Activated T-helper 9 cell treated with anti-CD3 and anti-CD28 coated beads, Interleukin-2, amount 50 U/mL, for 16 hours (primary cell): Measurements from ENCODE around the gene HSPA12B.

Experiments used
- DNase-seq: peaks from one replicate; pipeline ENCODE4 v3.0.0-alpha.2; 2020; ENCODE audit warnings: low read depth

HSPA12B gene

GRCh38 chr20:3729811-3730540 lies 2.5 kb upstream of the HSPA12B start:
- DNase-seq: no peak

DNA sequence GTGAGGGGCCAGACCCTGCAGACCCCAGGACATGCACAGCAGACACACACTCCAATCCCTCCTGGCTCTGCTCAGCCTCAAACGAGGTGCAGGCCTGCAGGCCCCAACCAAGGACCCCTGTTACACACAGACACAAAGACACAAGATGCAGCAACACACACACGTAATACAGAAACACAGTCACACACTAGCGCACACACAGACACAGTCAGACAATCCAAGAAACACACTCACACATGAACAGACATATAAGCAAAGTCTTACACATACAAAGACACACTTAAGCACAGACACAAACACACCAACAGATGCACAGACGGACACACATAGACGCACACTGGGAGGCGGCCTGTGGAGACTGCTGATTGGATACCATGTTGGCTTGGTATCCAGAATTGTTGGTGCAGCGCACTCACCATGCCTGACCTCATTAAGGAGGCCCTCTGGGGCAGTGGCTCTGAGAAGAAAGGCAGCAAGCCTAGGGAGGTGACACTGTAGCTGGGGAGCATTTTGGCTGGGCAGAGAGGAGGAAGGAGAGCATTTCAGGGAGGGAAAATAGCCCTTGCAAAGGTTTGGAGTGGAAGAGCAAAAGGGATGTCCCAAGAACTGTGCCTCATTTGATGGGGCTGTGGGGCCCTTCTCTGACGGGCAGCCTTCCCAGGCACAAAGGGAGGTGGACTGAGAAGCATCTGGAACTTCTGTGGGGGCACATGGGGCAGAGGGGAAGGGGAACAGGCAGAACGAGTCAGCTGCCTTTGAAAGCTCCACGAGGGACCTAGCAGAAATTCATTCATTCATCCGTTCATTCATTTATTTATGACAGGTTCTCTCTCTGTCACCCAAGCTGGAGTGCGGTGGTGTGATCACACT lies 1.4 kb upstream of the HSPA12B start:
- DNase-seq: no peak

DNA sequence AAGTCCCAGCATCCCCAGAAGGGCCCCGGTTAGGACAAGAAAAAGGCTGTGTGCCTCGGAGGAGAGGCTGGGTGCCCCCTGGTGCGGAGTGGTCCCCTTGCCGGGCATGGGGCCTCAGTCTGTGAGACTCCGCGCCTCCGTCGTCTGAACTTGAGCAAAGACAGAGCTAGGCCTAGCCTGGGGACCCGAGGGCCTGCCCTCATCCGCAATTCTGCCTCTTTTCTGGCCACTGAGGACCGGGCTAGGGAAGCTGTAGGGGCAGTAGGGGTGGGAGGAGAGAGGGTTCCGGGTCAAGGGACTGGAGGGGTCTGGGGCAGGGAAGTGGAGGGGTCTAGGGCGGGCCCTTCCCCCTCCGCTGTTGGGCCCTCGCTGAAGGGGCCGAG lies 550 bp upstream of the HSPA12B start:
- DNase-seq: no peak

- no peak for DNase-seq
These were observed 872 bp downstream of the HSPA12B start for GRCh38 chr20:3733119-3733995.

DNA sequence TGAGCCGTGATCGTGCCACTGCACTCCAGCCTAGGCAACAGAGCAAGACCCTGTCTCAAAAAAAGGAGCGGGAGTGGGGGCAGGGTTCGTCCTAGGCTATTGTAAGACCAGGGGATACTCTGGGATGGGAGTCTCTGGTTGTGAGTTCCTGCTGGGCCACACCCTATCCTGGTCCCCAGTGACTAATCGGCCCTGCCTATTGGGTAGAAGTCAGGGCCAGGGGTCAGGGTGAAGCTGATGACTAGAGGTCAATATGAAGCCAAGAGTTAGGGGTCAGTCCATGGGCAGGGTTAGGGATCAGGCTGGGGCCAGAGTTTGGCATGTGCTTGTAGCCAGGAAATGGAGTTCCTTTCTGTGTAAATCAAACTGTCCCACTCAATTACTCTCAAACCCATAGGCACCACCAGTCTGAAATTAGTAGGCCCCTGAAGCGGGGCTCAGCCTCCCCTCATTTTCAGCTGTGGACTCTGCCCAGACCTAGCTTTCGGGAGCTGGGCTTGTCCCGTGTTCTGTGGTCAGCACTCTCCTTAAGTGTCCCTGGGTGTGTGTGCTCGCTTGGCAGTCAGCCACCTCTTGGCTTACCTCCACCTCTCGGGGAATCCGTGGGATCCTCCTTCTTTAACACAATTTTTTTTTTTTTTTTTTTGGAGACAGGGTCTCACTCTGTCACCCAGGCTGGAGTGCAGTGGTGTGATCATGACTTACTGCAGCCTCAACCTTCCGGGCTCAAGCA lies 1.8 kb downstream of the HSPA12B start:
- no peak for DNase-seq

- DNase-seq: no peak
These were observed 3.3 kb downstream of the HSPA12B start for GRCh38 chr20:3735768-3736167.

DNA sequence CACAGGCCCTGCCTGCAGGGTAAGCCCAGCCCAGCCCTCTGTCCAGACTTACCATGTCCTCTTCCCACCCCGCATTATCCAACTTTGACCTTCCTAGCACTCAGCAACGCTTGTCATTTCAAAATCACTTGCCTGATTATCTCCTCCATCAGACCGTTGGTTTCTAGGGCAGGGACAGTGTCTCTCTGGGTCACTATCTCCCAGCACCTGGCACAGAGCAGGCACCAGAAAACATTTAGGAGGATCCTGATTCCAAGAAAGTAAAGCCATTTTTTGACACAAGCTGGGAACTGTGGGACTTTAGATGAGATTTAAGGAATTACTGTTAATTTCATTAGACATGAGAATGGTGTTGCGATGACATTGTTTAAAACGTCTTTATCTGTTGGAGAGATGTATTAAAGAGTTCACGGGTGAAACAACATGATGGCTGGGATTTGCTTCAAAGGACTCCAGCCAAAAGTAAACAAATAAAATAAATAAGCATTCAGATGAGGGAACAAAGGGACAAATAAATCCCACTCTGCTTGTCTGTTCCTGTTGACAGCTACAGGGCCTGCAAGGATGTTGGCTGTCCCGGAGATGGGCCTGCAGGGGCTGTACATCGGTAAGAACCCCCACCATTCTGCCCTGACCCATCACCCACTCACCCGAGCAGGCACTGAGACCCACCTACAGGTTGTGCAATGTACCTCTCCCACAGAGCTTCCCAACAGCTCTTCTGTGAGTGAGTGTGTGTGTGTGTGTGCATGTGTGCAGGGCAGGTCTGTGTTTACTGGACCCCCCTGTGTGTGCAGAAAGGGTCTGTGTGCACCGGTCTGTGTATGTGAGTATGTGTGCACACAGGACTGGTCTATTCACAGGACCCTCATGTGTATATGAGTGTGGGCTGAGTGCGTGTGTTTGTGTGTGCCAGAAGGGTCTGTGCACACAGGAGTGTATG lies 5.9 kb downstream of the HSPA12B start:
- DNase-seq: no peak

GRCh38 chr20:3739054-3739925 lies 6.8 kb downstream of the HSPA12B start:
- DNase-seq: no peak

- no peak for DNase-seq
These were observed 7.5 kb downstream of the HSPA12B start for GRCh38 chr20:3739926-3740451.

DNA sequence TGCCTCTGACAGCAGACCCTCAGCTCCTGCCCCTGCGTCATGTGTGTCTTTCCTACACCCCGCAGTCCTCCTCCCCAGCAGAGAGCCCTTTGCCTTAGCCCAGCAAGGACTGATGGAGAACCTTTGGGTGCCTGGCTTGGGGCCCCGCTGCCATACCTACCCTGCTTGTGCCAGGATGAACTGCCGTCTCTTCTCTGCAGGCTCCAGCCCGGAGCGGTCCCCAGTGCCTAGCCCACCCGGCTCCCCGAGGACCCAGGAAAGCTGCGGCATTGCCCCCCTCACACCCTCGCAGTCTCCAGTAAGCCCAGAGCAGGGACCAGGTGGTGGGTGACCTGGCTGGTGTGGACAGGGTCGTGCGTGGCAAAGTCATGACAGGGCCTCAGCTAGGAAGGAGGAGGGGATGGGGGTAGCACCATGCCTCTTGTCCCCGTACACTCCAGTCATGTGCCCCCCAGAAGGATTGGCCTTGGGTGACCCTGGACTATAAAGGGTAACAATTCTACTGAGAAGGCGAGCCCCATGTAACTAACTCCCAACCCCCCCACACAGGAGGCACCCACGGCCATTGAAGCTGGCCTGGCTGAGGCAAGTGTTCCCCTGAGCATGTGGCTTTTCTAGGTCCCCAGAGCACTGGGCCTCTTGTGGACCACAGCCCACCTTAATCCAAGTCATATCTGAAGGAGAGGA lies 8.3 kb downstream of the HSPA12B start:
- no peak for DNase-seq

DNA sequence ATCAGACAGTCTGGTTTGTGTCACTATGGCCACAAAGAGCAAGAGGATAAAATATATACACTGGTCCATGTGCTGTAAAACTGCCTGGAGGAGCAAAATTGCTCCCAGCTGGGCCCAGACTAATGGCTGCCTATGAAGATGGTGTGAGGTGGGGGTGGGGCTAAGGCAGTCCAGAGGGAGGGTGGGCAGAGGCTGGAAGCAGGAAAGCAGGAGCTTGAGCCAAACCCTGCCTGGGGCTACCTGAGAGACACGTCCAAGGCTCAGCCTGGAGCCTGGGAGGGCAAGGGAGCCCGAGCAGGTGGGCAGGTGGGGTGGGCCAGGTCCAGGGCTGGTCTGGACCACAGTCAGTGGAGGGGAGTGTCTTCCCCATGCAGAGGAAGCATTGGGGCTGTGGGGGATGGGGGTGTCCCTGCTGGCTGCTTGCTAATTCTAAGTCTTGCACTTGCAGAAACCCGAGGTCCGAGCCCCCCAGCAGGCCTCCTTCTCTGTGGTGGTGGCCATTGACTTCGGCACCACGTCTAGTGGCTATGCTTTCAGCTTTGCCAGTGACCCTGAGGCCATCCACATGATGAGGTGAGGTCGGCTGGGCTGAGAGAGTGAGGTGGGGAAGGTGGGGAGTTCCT lies 9.5 kb downstream of the HSPA12B start:
- DNase-seq: no peak

DNA sequence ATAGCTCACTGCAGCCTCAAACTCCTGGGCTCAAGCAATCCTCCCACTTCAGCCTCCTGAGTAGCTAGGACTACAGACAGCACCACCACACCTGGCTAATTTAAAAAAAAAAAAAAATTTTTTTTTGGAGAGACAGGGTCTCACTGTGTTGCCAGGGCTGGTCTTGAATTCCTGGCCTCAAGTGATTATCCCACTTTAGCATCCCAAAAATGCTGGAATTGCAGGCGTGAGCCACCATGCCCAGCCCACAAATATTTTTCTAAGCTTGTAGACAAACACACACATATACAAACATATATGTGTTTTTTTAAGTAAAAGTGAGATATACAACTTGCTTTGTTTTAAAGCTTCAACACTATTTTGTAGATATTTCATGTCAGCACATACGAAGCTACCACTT lies 10.8 kb downstream of the HSPA12B start:
- DNase-seq: no peak

DNA sequence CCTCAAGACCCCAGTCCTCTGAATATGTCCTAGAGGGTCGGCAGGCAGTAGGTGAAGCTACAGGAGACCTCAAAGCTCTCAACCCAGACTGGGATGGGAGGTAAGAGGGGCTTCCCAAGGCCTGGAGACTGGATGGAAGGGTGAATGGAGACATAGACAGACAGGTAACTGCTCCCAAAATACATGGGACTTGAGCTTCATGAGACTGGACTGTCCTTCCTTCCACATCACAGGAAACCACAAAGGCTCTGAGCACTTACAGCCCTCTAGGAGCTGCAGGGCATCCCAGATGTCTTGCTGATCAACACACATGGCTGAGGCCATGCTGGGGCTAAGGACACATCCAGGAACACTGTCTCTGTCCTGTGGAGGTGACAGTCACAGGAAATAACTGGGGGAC lies 11.6 kb downstream of the HSPA12B start:
- DNase-seq: no peak

- DNase-seq: peak; percentile 59
These were observed 12.6 kb downstream of the HSPA12B start for GRCh38 chr20:3744806-3745685.

DNA sequence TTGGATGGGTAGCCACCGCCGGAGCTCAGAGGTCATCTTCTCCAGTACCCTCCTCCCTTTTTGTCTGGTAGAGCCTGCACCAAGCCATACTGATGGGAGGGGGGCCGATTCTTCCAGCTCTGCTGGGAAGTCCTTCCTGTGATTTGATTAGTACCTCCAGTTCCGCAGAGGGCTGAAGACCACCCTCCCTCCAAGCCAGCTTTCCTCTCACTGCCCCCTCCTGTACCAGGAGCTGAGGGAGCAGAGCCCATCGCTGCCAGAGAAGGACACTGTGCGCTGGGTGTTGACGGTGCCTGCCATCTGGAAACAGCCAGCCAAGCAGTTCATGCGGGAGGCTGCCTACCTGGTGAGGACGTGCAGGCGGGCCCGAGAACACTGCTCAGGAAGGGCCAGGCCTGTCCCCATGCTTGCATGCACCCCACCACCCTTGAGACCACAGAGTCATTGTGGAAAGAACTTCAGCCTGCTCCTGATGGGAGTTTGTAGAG lies 13.2 kb downstream of the HSPA12B start:
- DNase-seq: no peak

- no peak for DNase-seq
These were observed 15.0 kb downstream of the HSPA12B start for GRCh38 chr20:3747471-3747870.

- DNase-seq: no peak
These were observed 15.6 kb downstream of the HSPA12B start for GRCh38 chr20:3748073-3748472.
